H1 (cell line): ENCODE measurements around the gene MYL6B. TPM values are rescaled to one million over a fixed set of nuclear protein-coding genes. Genes with fewer than 3 reads are reported as not detected.

ENCODE experiments used
- CTCF ChIA-PET: fragments of 300-600 bp; sonication (Branson Sonifier 250); formaldehyde crosslinking; loops from one replicate; lab custom pipeline; 2021; ENCODE audit not compliant: partially characterized antibody; lab: Charles Lee
- POLR2A ChIA-PET: fragments of 300-600 bp; sonication (Branson Sonifier 250); formaldehyde crosslinking; loops from one replicate; lab custom pipeline; 2021; ENCODE audit warnings: inconsistent platforms; ENCODE audit not compliant: partially characterized antibody; lab: Charles Lee
- DNase-seq, 2 experiments: peaks; one replicate each; pipeline versions ENCODE4 v3.0.0 to v3.0.0-alpha.2; 2010 to 2022; ENCODE audit warnings: low spot score in 2 of 2, low read depth in 1 of 2, mixed read lengths in 1 of 2
- FAIRE-seq: peaks from 2 replicates; lab custom pipeline; 2011; peaks lifted over from hg19 to GRCh38; lab: Jason Lieb, UNC
- H2AFZ ChIP-seq: 2 replicates; pipeline ENCODE4 v1.8.1; 2012; ENCODE audit warnings: low read length, inconsistent platforms
- H2AK5ac ChIP-seq: 2 replicates; pipeline ENCODE4 v1.6.1; 2013; ENCODE audit warnings: low read depth, low read length
- H2BK120ac ChIP-seq: replicated peaks from 2 replicates; pipeline ENCODE3; 2013; ENCODE audit warnings: low read depth, low read length, inconsistent platforms
- H2BK12ac ChIP-seq: 2 replicates; pipeline ENCODE4 v1.6.1; 2013; ENCODE audit warnings: low read depth, low read length
- H2BK15ac ChIP-seq: 2 replicates; pipeline ENCODE4 v1.6.1; 2013; ENCODE audit warnings: low read length
- H2BK20ac ChIP-seq: 2 replicates; pipeline ENCODE4 v1.6.1; 2013; ENCODE audit warnings: low read length
- H2BK5ac ChIP-seq: 2 replicates; pipeline ENCODE4 v1.6.1; 2013; ENCODE audit warnings: low read depth, low read length
- H3K14ac ChIP-seq: 2 replicates; pipeline ENCODE4 v1.6.1; 2013; ENCODE audit warnings: inconsistent platforms; ENCODE audit not compliant: insufficient read length
- H3K18ac ChIP-seq: 2 replicates; pipeline ENCODE4 v1.6.1; 2013; ENCODE audit warnings: low read length; ENCODE audit errors: extremely low read depth
- H3K23ac ChIP-seq: 2 replicates; pipeline ENCODE4 v1.6.1; 2013; ENCODE audit warnings: inconsistent platforms; ENCODE audit not compliant: insufficient read length
- H3K23me2 ChIP-seq: 2 replicates; pipeline ENCODE4 v1.6.1; 2013; ENCODE audit warnings: low read depth, low read length
- H3K27ac ChIP-seq: 2 replicates; pipeline ENCODE4 v1.6.1; 2011; ENCODE audit warnings: low read depth, low read length, inconsistent platforms
- H3K27me3 ChIP-seq, 4 experiments: replicated peaks in 1 of 4; 1 replicate in 1 of 4; 2 replicates in 3 of 4; pipeline versions ENCODE4 v1.6.1 to v1.8.1; 2011 to 2013; ENCODE audit warnings: low read length in 3 of 4, mild to moderate bottlenecking in 3 of 4, inconsistent platforms in 2 of 4, mixed read lengths in 2 of 4, moderate library complexity in 1 of 4; ENCODE audit not compliant: control insufficient read depth in 3 of 4, insufficient read depth in 3 of 4; ENCODE audit errors: extremely low read depth in 1 of 4
- H3K36me3 ChIP-seq, 4 experiments: 2 replicates each; pipeline versions ENCODE4 v1.6.1 to v1.8.1; 2011 to 2013; ENCODE audit warnings: mild to moderate bottlenecking in 4 of 4, low read length in 3 of 4, moderate library complexity in 2 of 4, control low read depth in 1 of 4, inconsistent platforms in 1 of 4; ENCODE audit not compliant: insufficient read depth in 4 of 4, control insufficient read depth in 2 of 4
- H3K4ac ChIP-seq: replicated peaks from 2 replicates; pipeline ENCODE3; 2013; ENCODE audit warnings: low read length, low read depth, mixed read lengths, inconsistent platforms; ENCODE audit not compliant: insufficient read length
- H3K4me1 ChIP-seq, 4 experiments: replicated peaks in 1 of 4; 1 replicate in 1 of 4; 2 replicates in 3 of 4; pipeline versions ENCODE4 v1.6.1 to v1.8.1; 2011 to 2013; ENCODE audit warnings: low read length in 3 of 4, inconsistent platforms in 2 of 4, mixed read lengths in 1 of 4; ENCODE audit not compliant: insufficient read depth in 4 of 4, control insufficient read depth in 3 of 4
- H3K4me2 ChIP-seq, 2 experiments: 2 replicates each; pipeline versions ENCODE4 v1.6.1 to v1.8.1; 2011 to 2013; ENCODE audit warnings: low read depth in 2 of 2, low read length in 2 of 2, control low read depth in 1 of 2, inconsistent platforms in 1 of 2, mild to moderate bottlenecking in 1 of 2; ENCODE audit not compliant: insufficient read depth in 1 of 2
- H3K4me3 ChIP-seq, 4 experiments: fragments of 200-600, 300-600 bp in 1 of 4; sonication (generic), shearing (Covaris generic), sonication (Bioruptor Twin) in 1 of 4; 2 replicates each; pipeline versions ENCODE4 v1.5.1 to v1.8.1; 2011 to 2016; ENCODE audit warnings: low read length in 4 of 4, low read depth in 3 of 4, control low read depth in 2 of 4, inconsistent platforms in 2 of 4, mild to moderate bottlenecking in 2 of 4, mixed read lengths in 1 of 4, moderate library complexity in 1 of 4; ENCODE audit not compliant: insufficient read depth in 2 of 4; ENCODE audit errors: extremely low read depth in 1 of 4
- H3K56ac ChIP-seq: replicated peaks from 2 replicates; pipeline ENCODE3; 2013; ENCODE audit warnings: low read depth, mild to moderate bottlenecking, mixed read lengths, low read length, inconsistent platforms; ENCODE audit not compliant: insufficient read length
- H3K79me1 ChIP-seq: 2 replicates; pipeline ENCODE4 v1.6.1; 2013; ENCODE audit warnings: low read depth, low read length, control low read depth
- H3K79me2 ChIP-seq, 2 experiments: 2 replicates each; pipeline versions ENCODE4 v1.6.1 to v1.8.1; 2012 to 2013; ENCODE audit warnings: low read length in 2 of 2, mild to moderate bottlenecking in 2 of 2, inconsistent platforms in 1 of 2; ENCODE audit not compliant: insufficient read depth in 2 of 2, control insufficient read depth in 1 of 2
- H3K9ac ChIP-seq, 4 experiments: replicated peaks in 1 of 4; 1 replicate in 1 of 4; 2 replicates in 3 of 4; pipeline versions ENCODE4 v1.6.1 to v1.8.1; 2011 to 2013; ENCODE audit warnings: low read depth in 3 of 4, low read length in 3 of 4, control low read depth in 2 of 4, mild to moderate bottlenecking in 2 of 4, moderate library complexity in 2 of 4, inconsistent platforms in 1 of 4; ENCODE audit errors: extremely low read depth in 1 of 4
- H3K9me3 ChIP-seq, 2 experiments: 2 replicates each; pipeline versions ENCODE4 v1.6.1 to v1.8.1; 2012 to 2013; ENCODE audit warnings: mild to moderate bottlenecking in 2 of 2, moderate library complexity in 2 of 2, control low read depth in 1 of 2, inconsistent platforms in 1 of 2, low read depth in 1 of 2, low read length in 1 of 2, mixed read lengths in 1 of 2; ENCODE audit not compliant: insufficient read depth in 2 of 2
- H4K20me1 ChIP-seq, 2 experiments: replicated peaks in 1 of 2; 2 replicates each; pipeline versions ENCODE3 to v1.8.1; 2011 to 2013; ENCODE audit warnings: inconsistent platforms in 2 of 2, low read length in 2 of 2, mild to moderate bottlenecking in 1 of 2; ENCODE audit not compliant: insufficient read depth in 2 of 2, control insufficient read depth in 1 of 2
- H4K5ac ChIP-seq: 2 replicates; pipeline ENCODE4 v1.6.1; 2013; ENCODE audit warnings: low read length, low read depth, mixed read lengths, inconsistent platforms; ENCODE audit not compliant: insufficient read length
- H4K8ac ChIP-seq: 2 replicates; pipeline ENCODE4 v1.8.0; 2013; ENCODE audit warnings: mild to moderate bottlenecking, moderate library complexity, low read length, inconsistent platforms; ENCODE audit not compliant: insufficient read depth; ENCODE audit errors: extremely low read depth
- H4K91ac ChIP-seq: replicated peaks from 2 replicates; pipeline ENCODE3; 2013; ENCODE audit warnings: low read length, mixed read lengths, inconsistent platforms; ENCODE audit not compliant: insufficient read length
- CBX5 ChIP-seq: fragments of 300-800, 300-1000 bp; sonication (generic); IDR thresholded peaks from 2 replicates; pipeline ENCODE4 v1.7.1; 2016; ENCODE audit warnings: antibody characterized with exemption, low read length, low read depth
- CREB1 ChIP-seq: IDR thresholded peaks from 2 replicates; pipeline ENCODE4 v1.6.1; 2012; ENCODE audit warnings: inconsistent platforms
- NRF1 ChIP-seq: IDR thresholded peaks from 2 replicates; pipeline ENCODE4 v1.6.1; 2011; ENCODE audit warnings: mild to moderate bottlenecking, low read depth, low read length, improper control_type of control experiment
- POLR2AphosphoS5 ChIP-seq: IDR thresholded peaks from 2 replicates; pipeline ENCODE4 v1.6.1; 2011; ENCODE audit warnings: low read depth, low read length
- RFX5 ChIP-seq: IDR thresholded peaks from 2 replicates; pipeline ENCODE4 v1.6.1; 2011; ENCODE audit warnings: low read depth, low read length, improper control_type of control experiment, borderline replicate concordance
- RXRA ChIP-seq: IDR thresholded peaks from 2 replicates; pipeline ENCODE4 v1.6.1; 2011; ENCODE audit warnings: low read depth, mild to moderate bottlenecking, low read length, moderate library complexity; ENCODE audit not compliant: insufficient read depth
- SUZ12 ChIP-seq: fragments of 200-600 bp; sonication (generic); IDR thresholded peaks from 2 replicates; pipeline ENCODE4 v1.6.1; 2012; ENCODE audit warnings: mild to moderate bottlenecking, inconsistent platforms, low read length, moderate library complexity, mixed read lengths
- WGBS, 2 experiments: shearing (Covaris generic) in 1 of 2; methylation state at CpG; one replicate each; pipeline versions ENCODE4 v1.1.6 to v1.1.7; 2013 to 2015; ENCODE audit warnings: low lambda C conversion rate in 2 of 2, mixed read lengths in 2 of 2, inconsistent platforms in 1 of 2, low coverage in 1 of 2, missing lambda C conversion rate in 1 of 2; ENCODE audit not compliant: insufficient replicate concordance in 2 of 2, insufficient coverage in 1 of 2, insufficient read length in 1 of 2; ENCODE audit errors: extremely low coverage in 1 of 2, missing lambda C conversion rate in 1 of 2; 5-methylcytosine and 5-hydroxymethylcytosine counted together
- polyA plus RNA-seq, 7 experiments: library from polyadenylated mRNA; depleted of rRNA in 3 of 7; stranded (reverse) in 5 of 7; unstranded in 2 of 7; fragments of >200 nt in 5 of 7; fragments of 200-250 nt in 2 of 7; gene quantifications; 1 replicate in 5 of 7; 2 replicates in 1 of 7; 4 replicates in 1 of 7; pipeline versions ENCODE4 v1.2.1 to v1.2.3, GENCODE V29; 2011 to 2013; ENCODE audit warnings: missing spikeins in 2 of 7, mixed read lengths in 2 of 7
- total RNA-seq: library from RNA; stranded (reverse); fragmentation: NEBNext Ultra II Directional; extraction: Animal tissue kit (Norgen Biotek cat#: 25700); gene quantifications from 2 replicates; pipeline ENCODE4 v1.2.1, GENCODE V29; 2021
- TF ChIP-seq, protein P1 (sequence below): IDR thresholded peaks from 2 replicates; pipeline ENCODE4 v1.6.1; 2011; ENCODE audit warnings: low read depth, mild to moderate bottlenecking, low read length; ENCODE audit not compliant: insufficient read depth
- TF ChIP-seq, protein P2 (sequence below): IDR thresholded peaks from 2 replicates; pipeline ENCODE4 v1.6.1; 2012; ENCODE audit warnings: low read length, inconsistent platforms

Gene MYL6B
- total and polyA plus RNA-seq, 2 of the 8 experiments (the other 6 are each of a cell fraction or from before 2014, with no cell fraction given): 163 to 202 TPM

DNA sequence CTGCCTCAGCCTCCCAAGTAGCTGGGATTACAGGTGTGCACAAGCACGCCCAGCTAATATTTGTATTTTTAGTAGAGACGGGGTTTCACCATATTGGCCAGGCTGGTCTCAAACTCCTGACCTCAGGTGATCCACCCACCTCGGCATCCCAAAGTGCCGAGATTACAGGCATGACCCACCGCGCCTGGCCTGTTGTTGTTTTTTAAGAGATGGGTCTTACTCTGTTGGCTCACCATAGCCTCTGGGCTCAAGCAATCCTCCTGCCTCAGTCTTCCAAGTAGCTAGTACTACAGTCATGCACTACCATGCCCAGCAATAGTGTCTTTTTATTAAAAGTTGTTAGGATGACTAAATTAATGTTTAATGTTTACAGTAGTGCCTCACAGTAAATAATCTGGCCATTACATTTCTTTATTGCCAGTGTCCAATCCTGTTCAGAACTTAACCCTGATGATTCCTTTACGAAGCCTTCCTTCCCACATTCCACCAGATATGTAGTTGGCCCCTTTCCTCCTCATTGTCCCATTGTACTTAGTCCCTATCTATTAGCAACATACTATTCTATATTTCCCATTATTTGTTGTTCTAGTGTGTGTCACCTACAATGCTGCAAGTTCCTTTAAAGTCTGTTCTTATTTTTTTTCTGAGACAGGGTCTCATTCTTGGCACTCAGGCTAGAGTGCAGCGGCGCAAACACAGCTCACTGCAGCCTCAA is 45.7 kb downstream of the MYL6B start:
- no peak overlapping the region for H3K14ac ChIP-seq
- no peaks in the 10 kb centered on the region for H3K27me3 ChIP-seq
- H3K27ac ChIP-seq: no peak overlapping the region
- no peaks in the 10 kb centered on the region for H3K36me3 ChIP-seq
- DNase-seq (no peak), FAIRE-seq (no peak)
- H4K5ac ChIP-seq: no peak overlapping the region
- H3K23ac ChIP-seq: no peak overlapping the region
- no peak overlapping the region for H3K4me3 ChIP-seq
- WGBS, 2 experiments: 92% methylated on average over 9 of the region's 9 CpGs; no CpG with 5 or more reads in 1 of the 2 experiments
- H3K18ac ChIP-seq: no peak overlapping the region
- H2AK5ac ChIP-seq: 0 out of 2 replicates have a peak overlapping the region, but pooled peaks have one; percentile 53
- peak overlapping the region; percentile 68; the same call in 1 of the 2 replicates for H2BK12ac ChIP-seq
- no peak overlapping the region for H2BK20ac ChIP-seq
- no peak overlapping the region for H3K9ac ChIP-seq
- no peaks in the 10 kb centered on the region for H3K4me1 ChIP-seq
- H4K20me1 ChIP-seq: no peaks in the 10 kb centered on the region
- CTCF ChIA-PET: interaction anchor here (0.8 to 12.3 kb wide), 13 partner anchors 8 to 119 kb away, joined by 3 to 111 read pairs (median 3); partner anchors contain the start of genes COQ10A, RNF41 and SMARCC2
- H2BK120ac ChIP-seq: no peak overlapping the region
- H3K79me2 ChIP-seq: no peaks in the 10 kb centered on the region
- no peak overlapping the region for H2BK15ac ChIP-seq
- H3K4me2 ChIP-seq: no peak overlapping the region
- H4K91ac ChIP-seq: no peak overlapping the region
- H4K8ac ChIP-seq: no peak overlapping the region
- H2BK5ac ChIP-seq: no peak overlapping the region
- no peaks in the 10 kb centered on the region for H3K9me3 ChIP-seq
- no peak overlapping the region for H3K56ac ChIP-seq
- no peaks in the 10 kb centered on the region for H3K23me2 ChIP-seq
- no peak overlapping the region for H3K4ac ChIP-seq
- POLR2A ChIA-PET: interaction anchor here (0.9 to 17.4 kb wide), 12 partner anchors 8 to 103 kb away, joined by 3 to 203 read pairs (median 4); partner anchors contain the start of genes ANKRD52, MYL6, RNF41 and RPL41
- H3K79me1 ChIP-seq: no peaks in the 10 kb centered on the region
- no peak overlapping the region for H2AFZ ChIP-seq
- TF ChIP-seq CBX5: no peak
- TF ChIP-seq RXRA: no peak
- no peak for TF ChIP-seq POLR2AphosphoS5
- TF ChIP-seq, protein P1, sequence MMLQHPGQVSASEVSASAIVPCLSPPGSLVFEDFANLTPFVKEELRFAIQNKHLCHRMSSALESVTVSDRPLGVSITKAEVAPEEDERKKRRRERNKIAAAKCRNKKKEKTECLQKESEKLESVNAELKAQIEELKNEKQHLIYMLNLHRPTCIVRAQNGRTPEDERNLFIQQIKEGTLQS: no peak
- no peak for TF ChIP-seq CREB1
- TF ChIP-seq, protein P2, sequence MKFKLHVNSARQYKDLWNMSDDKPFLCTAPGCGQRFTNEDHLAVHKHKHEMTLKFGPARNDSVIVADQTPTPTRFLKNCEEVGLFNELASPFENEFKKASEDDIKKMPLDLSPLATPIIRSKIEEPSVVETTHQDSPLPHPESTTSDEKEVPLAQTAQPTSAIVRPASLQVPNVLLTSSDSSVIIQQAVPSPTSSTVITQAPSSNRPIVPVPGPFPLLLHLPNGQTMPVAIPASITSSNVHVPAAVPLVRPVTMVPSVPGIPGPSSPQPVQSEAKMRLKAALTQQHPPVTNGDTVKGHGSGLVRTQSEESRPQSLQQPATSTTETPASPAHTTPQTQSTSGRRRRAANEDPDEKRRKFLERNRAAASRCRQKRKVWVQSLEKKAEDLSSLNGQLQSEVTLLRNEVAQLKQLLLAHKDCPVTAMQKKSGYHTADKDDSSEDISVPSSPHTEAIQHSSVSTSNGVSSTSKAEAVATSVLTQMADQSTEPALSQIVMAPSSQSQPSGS: no peak
- no peak for TF ChIP-seq RFX5
- no peak for TF ChIP-seq SUZ12
- TF ChIP-seq NRF1: no peak
